Stimulated activated CD8-positive, alpha-beta memory T cell treated with anti-CD3 and anti-CD28 coated beads, Interleukin-12 subunit alpha, Interleukin-12 subunit beta, amount 100 ng/mL, for 4 hours (primary cell): ENCODE results near the gene CTTN.

Experiments
- DNase-seq: peaks from one replicate; pipeline ENCODE4 v3.0.0-alpha.2; 2020; ENCODE audit warnings: low read depth

CTTN gene

DNA sequence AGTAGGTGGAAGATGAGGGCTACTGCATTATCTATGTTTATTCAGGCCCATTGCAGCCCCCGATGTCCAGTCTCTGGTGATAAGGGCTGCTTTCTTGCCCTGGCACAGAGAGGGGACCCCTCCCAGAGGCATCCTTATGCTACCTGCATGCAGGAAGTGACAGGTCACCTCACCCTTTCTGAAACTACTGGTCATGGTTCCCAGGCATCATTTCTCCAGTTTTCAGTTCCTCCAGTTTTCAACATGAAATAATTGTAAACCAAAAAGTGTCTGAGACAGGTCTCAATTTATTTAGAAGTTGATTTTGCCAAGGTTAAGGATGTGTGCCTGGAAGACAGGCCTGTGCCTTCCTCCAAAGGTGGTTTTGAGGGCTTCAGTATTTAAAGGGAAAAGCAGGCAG lies 57.0 kb downstream of the CTTN start:
- no peak for DNase-seq

DNA sequence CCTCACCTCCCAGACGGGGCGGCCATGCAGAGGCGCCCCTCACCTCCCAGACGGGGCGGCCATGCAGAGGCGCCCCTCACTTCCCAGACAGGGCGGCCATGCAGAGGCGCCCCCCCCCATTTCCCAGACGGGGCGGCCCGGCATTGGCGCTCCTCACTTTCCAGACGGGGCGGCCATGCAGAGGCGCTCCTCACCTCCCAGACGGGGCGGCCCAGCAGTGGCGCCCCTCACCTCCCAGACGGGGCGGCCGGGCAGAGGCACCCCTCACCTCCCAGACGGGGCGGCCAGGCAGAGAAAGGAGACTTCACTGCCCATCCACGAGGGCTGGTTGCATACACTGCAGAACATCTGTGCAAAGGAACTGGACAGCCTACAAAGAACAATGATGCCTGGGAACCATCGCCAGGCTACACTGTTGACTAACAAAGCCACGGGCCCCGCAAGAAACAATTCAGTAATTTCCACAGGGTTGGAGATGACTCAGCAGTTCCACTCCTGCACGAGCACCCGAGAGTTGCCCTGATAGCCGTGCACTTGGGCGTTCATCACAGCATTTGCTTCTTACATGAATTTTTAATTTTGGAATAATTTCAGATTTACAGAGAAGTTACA lies 58.7 kb downstream of the CTTN start:
- no peak for DNase-seq

DNA sequence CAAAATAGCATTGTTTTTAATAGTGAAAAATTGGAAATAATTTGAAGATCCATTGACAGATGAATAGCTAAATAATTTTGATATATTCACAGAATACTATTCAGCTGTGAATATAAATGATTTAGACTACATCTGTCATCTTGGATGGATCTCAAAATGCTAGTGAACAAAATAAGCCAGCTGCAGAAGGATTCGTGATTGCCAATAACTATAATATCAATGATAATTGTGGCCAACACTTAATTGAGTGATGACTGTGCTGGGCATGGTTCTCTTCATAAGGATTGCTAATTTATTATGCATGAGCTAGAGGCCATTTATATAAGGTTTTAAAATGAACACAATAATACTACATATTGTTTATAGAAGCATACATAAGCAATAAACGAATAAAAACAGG lies 60.4 kb downstream of the CTTN start:
- no peak for DNase-seq

DNA sequence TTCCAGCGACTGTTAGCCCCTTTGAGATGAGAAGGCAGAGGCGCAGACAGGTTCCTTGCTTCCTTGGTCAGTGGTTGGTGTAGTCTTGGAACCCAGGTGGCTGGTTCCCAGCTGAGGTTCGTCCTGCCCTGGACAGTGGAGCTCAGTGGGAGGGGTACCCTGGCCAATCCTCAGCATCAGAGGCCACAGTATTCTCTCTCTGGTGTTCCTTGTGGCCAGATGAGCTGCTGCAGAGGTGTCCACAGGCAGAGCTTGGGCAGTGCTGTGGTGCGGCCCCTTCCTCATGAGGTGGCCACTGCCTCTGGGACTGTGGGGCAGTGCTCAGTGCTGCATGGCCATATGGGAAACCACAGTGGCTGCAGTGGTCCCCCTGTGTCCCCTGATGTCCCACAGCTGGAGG lies 61.8 kb downstream of the CTTN start:
- no peak for DNase-seq

DNA sequence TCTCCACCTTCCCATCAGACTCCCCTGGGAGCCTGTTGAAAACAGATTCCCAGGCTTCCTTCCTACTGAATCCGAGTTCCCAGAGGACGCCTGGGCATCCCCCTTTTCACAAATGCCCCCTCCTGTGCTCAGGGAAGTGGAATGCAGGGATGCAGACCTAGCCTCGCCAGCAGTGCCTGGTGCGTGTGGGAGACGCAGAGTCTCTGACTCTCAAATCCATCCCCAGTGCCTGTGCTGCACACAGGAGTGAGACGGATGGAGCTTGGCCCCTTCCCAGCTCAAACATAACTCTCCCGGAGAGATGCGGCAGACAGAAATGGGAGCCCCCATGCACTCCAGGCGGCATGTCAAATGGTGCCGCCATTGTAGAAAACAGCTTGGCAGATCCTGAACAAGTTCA lies 62.6 kb downstream of the CTTN start:
- DNase-seq = no peak

DNA sequence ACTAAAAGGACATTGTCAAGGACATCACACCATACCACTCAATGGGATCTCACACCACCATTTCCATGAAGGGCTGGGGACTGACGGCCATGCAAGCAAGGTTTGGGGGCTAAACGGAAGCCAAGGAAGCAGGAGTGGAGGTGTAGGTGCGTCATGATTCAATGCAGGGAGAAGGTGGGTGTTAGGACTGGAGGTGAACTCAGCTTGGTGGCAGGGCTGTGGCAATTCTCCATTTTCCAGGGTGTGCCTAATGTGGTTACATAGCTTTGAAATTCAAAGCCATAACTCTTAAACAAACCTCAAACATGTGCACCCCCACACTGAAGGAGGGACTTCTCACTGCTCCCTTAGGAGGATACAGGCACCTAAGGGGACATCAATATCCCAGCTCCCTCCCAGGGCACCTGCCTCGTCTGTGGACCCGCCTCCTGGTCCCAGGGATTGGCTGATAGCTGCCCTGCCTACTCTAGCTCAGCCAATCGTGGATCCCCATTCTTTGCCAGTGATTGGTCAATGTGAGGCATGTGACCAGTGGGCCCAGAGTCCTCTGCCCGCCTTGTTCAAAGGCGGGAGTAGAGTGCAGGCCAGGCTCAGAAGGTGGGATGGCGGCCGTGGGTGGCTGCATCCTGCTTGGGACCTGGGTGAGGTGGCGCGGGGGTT lies 64.6 kb downstream of the CTTN start:
- DNase-seq = no peak

DNA sequence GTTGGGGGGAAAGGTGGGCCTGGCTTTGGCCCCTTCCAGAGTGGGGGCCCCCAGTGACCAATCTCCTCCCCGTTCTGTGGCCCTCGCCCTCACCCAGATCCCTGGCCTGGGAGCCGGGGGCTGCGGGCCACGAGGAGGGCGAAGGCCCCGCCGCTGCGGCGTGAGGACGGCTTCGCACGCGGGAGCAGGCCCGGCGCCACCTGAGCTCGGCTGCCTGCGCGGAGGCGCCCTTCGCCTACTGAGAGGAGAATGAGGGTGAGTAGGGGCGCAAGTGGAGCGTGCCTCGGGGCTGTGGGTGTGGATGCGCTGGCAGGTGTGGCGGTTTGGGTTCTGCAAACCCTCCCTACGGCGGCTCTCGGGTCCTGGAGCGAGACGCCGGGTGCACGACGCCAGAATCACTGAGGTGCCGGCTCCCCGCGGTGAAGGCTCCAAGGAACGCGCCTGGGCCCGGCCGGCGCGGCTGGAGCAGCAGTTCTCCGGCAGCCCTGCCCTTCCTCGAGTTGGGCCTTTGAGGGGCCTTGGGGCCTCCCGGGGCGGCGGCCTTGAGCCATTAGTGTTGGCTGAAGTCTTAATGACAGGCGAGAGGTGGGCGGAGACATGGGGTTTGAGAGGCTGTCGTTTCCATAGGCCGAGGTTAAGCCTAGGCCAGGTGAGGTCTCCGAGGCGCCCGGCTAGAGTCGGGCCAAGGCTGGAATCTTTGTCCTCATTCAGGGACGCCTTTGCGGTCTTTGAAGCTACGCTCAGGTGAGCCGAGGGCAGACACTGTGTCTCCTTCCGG lies 65.3 kb downstream of the CTTN start:
- no peak for DNase-seq

DNA sequence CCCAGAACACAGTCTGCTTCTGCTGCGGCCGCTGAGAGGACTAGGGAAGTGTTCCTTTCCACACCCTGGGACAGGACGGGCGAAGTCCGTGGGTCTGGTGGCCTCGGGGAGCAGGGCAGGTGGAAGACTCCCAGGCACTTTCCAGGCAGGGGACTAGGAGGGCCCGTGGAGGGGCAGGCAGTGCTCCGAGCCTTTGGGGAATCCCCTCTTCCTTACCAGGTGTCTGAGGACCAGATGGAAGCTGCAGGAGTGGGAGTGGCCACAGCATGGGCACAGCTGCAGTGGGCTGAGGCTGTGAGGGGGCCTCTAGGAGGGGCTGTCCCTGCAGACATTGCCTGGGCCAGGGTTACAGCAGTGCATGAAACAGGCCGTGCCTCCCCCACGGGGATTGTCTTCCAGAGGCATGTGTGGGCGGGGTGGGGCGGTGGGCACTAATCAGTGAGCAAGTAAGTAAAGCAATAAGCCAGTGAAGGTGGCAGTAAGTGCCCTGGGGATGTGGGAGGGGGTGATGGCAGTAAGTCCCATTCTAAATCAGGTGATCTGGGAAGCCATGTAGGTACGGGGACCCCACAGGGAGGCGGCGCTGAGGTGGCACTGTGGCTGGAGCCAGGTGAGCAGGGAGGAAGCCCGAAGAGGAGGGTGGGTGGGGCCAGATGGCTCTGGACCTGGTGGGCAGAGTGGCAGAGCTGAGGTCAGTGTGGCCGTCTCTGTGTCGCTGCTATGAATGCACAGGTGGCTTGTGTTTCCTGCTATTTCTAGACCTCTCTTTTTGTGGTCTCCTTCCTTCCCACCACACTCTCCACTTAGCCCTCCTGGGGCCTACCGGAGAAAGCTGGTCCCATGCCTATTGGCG lies 66.4 kb downstream of the CTTN start:
- DNase-seq = no peak

DNA sequence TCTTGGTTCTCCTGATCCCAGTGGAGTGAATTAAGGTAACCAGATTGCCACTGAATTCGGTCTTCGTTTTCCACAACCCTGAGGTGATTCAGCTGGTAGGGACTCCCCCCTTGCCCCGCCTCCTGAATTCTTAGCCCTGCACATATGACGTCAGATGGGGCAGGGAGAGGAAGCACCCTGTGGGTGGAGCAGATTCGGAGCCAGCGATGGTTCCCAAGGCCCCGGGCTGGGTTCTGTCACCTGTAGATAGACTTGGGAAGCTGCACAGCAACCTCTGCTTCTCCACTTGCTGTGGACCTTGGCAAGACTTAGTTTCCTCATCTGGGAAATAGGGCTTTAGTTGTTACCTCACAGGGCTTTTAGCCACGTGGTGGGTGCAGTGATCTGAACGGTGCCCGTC lies 67.8 kb downstream of the CTTN start:
- DNase-seq = no peak

DNA sequence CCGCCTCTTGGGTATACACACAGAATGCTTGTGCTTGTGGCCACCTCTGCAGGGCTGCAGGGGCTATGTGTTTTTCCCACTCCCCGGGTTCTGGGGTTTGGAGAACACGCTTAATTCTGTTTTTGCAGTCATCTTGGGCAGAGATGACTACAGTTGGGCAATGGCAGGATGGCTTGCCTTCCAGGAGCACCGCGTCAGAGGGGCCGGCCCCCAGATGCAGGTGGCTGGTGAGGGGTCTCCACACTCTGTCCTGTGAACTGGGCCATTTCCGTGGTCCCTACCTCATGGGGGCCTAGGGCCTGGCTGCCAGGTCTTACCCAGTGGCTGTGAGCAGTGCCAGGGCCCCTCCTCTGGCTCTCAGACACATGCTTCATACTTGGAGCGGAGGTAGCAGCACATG lies 68.3 kb downstream of the CTTN start:
- no peak for DNase-seq

DNA sequence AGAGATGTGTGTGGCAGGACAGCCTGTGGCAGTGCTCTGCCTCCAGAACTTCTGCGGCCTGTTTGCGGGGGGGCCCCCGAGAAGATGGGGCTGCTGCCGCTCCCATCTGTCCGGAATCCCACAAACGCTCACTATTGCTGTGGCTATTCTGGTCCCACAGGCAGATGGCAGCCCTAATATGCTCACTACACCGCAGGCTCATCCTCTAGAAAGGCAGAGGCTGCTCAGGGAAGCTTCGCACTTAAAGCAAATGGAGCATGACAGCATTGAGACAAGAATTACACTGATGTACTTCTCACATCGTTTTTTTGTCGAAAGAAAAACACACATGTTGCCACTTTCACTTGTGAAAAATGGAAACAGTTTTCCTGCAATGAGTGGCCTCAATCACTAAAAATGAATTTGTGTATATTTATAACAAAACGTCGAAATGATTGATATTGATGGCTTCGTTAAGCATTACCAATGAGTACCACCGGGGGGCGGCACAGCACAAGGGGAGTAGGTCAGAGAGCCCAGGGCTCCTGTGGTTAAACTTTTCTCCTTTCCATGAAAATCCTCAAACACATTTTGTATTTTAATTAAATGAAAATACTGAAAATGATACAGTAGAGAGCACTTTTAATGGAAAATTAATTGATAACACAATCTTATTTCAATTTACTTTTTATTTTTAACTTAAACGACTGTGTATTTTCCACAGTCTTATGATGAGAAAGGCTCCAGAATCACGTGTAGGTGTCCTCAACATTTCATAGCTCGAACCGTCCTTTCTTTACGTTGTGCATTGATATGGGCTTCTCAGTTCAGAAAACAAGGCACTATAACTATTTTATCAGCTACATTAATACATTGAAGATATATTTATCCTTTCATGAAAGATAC lies 69.1 kb downstream of the CTTN start:
- DNase-seq = no peak

DNA sequence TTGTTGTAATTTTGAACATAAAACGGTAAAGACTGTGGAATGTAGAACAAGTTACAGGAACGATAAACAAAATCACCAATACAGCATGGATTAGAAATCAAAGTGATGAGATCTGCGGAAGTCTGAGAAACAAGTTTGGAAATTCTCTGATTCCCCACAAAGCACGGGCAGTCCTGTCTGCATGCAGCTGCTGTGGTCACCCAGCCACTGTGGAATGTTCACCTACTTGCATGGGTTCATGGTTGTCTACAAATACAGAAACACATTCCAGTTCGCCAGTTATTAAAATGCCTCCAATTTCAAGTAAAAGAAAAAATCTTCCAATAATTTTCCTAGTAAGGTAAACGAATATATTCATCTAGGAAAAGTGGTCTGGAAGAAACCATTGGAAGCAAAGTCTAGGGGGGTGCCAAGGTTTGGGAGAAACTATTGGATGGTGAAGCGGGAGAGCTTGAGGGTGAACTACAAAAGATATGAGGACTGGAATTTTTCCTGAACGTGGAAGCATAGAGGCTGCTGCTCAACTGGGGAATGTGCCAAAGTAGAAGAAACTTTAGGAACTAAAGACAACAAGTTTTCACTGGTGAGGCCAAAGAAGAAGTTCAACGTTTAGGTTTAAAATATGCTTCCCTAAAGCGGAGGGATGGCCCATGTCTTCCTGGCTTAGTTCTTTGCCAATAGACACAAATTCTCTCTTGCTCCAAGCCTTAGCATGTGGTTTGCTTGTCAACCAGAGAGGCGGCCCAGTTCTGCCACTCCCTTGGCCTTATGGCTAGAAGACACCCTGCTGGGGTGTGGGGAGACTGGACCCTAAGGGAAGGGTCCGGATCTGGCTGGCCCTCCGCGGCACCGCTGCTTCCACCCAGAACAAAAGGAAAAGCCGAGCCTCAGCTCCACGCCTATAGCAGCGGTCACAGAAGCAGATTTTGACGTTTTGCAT lies 70.2 kb downstream of the CTTN start:
- no peak for DNase-seq

DNA sequence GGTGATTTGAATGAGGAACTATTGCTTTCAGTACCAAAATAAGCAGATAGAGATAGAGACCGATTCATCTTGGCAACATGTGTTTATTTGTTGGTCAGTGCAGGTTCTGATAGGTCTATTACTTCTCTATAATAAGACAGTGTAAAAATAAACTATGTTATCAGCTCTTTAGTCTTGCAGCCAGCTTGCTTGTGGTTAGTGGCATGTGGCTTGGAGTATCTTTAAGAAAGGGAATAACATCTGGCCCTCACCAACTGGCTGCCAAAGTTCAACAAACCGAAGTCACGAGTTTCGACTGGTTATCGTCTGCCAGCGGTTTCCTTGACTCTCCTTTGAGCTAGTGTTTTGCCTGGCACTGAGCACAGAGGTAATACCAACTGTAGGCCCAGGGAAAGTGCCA lies 71.8 kb downstream of the CTTN start:
- no peak for DNase-seq

DNA sequence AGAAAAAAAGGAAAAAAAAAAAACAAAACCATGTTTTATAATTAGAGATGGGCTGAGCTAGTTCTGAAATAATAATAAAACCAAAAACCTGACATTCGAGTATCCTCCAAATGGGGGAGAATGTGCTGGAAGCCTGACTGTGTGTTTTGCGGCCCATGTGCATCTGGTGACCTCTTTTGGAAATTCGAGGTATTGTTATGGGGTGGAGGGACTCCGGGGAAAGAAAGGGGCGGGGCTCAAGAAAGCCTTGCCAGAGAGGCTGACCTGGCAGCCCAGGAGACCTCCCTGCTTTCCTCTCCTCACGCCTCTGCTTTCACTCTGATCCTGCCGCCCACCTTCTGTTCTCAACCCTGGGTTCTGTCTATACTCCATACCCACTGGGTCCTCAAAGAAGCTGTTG lies 72.9 kb downstream of the CTTN start:
- no peak for DNase-seq

DNA sequence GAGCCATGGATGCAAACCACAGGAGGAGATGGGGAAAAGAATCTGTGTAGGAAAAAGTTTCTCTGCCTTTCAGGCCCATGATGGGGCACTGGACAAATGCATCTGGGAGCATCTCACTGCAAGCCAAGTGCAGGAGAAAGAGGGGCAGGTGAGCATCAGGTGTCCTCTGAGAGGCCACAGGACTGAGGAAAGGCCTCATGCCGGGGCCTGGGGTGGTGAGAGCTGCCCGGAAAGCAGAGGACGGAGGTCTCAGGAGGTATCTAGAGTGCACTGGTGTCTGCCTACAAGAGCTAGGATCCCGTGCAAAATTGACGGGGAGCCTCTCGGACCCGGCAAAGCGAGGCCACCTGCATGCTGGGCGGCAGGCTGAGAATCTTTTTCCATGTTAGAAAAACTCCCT lies 73.9 kb downstream of the CTTN start:
- DNase-seq = no peak

DNA sequence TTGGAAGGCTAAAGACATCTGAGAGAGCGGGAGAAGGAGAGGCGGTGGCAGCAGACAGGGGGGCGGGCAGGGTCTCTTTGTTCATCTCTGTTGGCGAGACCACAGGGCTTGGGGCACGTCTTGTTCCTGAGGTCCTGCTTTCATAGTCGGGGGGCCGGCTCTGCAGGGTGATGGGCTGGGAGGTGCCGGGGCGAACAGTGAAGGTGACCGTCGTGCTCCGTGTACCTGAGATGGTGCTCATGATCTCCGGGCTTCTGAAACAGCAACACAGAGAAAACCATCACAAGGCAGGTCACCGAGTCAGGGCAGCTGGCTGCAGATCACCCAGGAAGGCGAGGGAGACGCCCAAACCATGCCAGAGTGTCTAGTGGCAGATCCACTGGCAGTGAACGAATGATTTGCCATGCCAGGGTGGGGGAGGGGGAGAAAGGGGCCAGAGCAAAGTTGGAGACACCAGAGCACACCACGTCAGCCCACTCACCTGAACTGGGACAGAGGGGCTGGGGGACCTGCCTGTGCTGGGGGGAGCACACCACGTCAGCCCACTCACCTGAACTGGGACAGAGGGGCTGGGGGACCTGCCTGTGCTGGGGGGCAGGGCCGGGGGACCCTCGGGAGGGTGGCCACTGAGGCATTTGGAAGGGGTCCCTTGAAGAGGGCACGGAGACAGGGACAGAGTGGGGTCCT lies 75.0 kb downstream of the CTTN start:
- no peak for DNase-seq

DNA sequence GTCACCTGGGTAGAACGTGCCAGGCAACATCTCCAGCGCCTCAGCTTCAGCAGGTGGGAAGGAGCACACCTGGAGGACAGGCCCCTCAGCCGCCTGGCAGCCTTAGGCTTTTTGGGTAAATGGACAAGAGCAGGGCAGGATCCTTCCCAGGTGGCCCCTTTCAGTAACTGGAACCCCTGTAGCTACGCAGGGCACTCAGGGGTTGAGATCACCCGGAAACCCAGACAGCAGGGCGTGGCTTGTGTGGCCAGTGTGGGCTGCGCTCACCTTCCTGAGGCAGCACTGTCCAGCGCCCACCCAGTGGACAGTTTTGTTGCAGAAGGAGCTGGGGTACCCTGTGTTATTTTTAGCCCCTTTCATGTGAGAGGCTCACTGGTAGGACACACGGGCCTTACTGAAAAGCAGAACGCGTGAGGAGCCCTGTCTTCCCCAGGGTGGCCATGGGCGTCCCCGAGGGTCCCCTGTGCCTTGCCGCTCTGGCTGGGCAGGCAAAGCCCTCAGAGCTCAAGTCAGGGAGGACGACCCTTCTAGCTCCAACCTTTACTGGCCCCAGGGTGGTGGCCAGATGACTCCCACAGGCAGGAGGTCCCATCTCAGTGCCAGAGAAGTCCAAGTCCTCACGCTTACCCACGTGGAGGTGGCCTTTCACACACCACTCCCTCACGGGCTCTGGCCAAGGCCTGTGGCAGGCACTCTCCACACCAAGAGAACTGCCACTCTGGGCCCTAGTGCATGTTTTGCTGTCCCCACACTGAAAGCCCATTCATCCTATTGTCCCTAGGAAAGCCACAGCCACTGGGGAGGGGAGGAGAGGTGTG lies 75.8 kb downstream of the CTTN start:
- DNase-seq = no peak

DNA sequence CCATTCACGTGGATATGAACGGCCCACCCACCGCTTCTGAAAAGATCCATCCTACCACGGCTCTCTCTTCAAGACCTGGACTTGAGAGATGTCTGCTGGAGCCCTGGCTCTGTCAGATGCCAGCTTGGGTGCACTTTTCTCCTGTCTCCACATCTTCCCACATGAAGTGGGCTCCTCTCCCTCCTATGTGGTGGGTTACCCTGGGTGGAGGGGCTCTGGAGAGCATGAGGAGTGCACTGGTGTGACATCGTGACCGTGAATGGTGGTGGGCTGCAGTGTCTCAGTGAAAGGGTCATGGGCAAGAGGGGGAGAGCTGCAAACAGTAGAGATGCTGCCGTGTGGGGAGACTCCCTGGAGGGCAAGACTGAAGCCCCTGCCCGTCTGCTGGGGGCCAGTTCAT lies 76.4 kb downstream of the CTTN start:
- DNase-seq = no peak

DNA sequence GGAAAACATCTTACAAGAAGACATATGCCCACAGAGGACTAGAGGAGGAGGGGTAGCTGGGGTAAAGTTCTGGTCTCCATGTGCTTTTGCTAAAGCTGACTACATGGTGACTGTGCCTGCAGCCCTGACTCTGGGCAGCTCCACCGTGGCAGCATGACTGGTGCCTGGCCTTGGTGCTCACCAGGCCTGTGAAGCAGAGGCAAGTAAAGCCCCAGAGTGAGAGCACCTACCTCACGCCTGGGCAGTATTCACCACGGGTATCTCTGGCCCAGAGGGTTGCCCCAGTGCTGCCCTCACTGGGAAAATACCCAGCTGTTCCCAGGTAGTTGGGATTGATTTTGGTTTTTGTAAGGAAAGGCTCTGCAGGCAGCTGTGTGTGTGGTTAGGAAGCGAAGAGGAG lies 78.3 kb downstream of the CTTN start:
- no peak for DNase-seq
